Esophagus muscularis mucosa (tissue), 4 donors: Measurements from ENCODE around the gene HLA-DMA.

Experiments
- CTCF ChIP-seq, 3 experiments: fragments of 200-600 bp in 2 of 3; fragments of 450-650 bp in 1 of 3; sonication (generic) in 2 of 3; IDR thresholded peaks; one replicate each; pipeline ENCODE4 v1.5.1; 2017 to 2019; ENCODE audit warnings: antibody characterized with exemption in 3 of 3, mild to moderate bottlenecking in 2 of 3, moderate library complexity in 1 of 3
- EP300 ChIP-seq: sonication (generic); formaldehyde crosslinking; IDR thresholded peaks from one replicate; pipeline ENCODE4 v1.6.1; 2017; ENCODE audit warnings: antibody characterized with exemption
- POLR2A ChIP-seq: fragments of 450-650 bp; IDR thresholded peaks from one replicate; pipeline ENCODE4 v1.6.1; 2017; ENCODE audit warnings: antibody characterized with exemption, moderate library complexity, mild to moderate bottlenecking, low read depth
- POLR2AphosphoS5 ChIP-seq, 2 donors: sonication (generic); formaldehyde crosslinking; IDR thresholded peaks; one replicate each; pipeline ENCODE4 v1.6.1; 2017; ENCODE audit warnings: antibody characterized with exemption in 2 of 2

DNA sequence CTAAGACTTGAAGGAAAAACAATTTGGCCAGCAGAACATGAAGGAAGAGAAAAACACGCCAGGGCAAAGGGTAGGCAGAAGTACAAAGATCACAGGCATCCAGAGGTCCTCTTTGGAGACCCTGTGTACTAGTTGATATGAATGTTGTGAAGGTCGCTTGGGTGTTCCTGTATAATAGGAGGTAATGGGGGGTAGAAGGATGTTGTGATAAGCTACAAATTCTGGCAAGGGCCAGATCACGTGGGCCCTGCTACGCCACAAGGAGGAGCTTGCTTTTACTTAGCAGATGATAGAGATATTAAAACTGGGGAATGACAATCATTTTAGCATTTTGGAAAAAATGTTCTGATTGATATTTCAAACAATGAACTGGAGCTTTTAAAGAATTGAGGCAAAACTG lies 878 bp upstream of the HLA-DMA start:
- TF ChIP-seq POLR2A (no peak), CTCF (IDR thresholded peaks at IDR 0.05) (no peak), EP300 (no peak), POLR2AphosphoS5 (IDR thresholded peaks at IDR 0.05) (no peak)
